ENCODE results near the gene ITGA7. TPM values are rescaled to one million over a fixed set of nuclear protein-coding genes. Genes with fewer than 3 reads are reported as not detected.

ITGA7 gene
- total and polyA plus RNA-seq, 2 of the 8 experiments (the other 6 are each of a cell fraction or from before 2014, with no cell fraction given), result 57.6 to 86.1 TPM

GRCh38 chr12:55729819-55730818 lies 22.4 kb upstream of the ITGA7 start (continued):
- TF ChIP-seq POLR2AphosphoS5 (IDR thresholded peaks at IDR 0.05; ENCODE audit: low read depth, low read length) (peak; percentile 15; the same call in 1 of the 2 replicates), RFX5 (IDR thresholded peaks at IDR 0.05; ENCODE audit: borderline replicate concordance, low read depth, low read length) (no peak), CREB1 (IDR thresholded peaks at IDR 0.05) (no peak)
